Stimulated activated CD8-positive, alpha-beta memory T cell treated with anti-CD3 and anti-CD28 coated beads, Interleukin-12 subunit alpha, Interleukin-12 subunit beta, amount 100 ng/mL, for 24 hours (primary cell): ENCODE measurements around the gene SYAP1.
"Not testable (repeated sequence)": the region's sequence is repeated elsewhere in the genome, so short reads cannot be mapped to it uniquely, and the experiment has no call there.

Experiments used
- DNase-seq: peaks from one replicate; pipeline ENCODE4 v3.0.0-alpha.2; 2020; ENCODE audit errors: extremely low read depth

The SYAP1 gene

GRCh38 chrX:16725072-16725471 is 5.7 kb downstream of the SYAP1 start:
- no peak for DNase-seq

- not testable (repeated sequence) for DNase-seq
These were observed 7.1 kb downstream of the SYAP1 start for GRCh38 chrX:16726347-16726988.

GRCh38 chrX:16727637-16728036 is 8.2 kb downstream of the SYAP1 start:
- DNase-seq = no peak

- DNase-seq = no peak
These were observed 11.0 kb downstream of the SYAP1 start for GRCh38 chrX:16730450-16730849.

GRCh38 chrX:16733013-16733412 is 13.6 kb downstream of the SYAP1 start:
- no peak for DNase-seq

GRCh38 chrX:16737024-16737423 is 17.6 kb downstream of the SYAP1 start:
- DNase-seq = no peak

- DNase-seq = no peak
These were observed 20.2 kb downstream of the SYAP1 start for GRCh38 chrX:16739574-16739973.

- DNase-seq = no peak
These were observed 24.4 kb downstream of the SYAP1 start for GRCh38 chrX:16743604-16744325.

GRCh38 chrX:16745102-16745501 is 25.7 kb downstream of the SYAP1 start:
- DNase-seq = no peak

GRCh38 chrX:16745659-16746058 is 26.2 kb downstream of the SYAP1 start:
- DNase-seq = no peak

- no peak for DNase-seq
These were observed 29.0 kb downstream of the SYAP1 start for GRCh38 chrX:16748425-16748824.

- DNase-seq = no peak
These were observed 30.7 kb downstream of the SYAP1 start for GRCh38 chrX:16750136-16750535.

- no peak for DNase-seq
These were observed 34.6 kb downstream of the SYAP1 start for GRCh38 chrX:16754019-16754418.

- DNase-seq = no peak
These were observed 37.3 kb downstream of the SYAP1 start for GRCh38 chrX:16756724-16757123.

GRCh38 chrX:16761500-16761899 is 42.1 kb downstream of the SYAP1 start:
- not testable (repeated sequence) for DNase-seq

- DNase-seq = no peak
These were observed 43.2 kb downstream of the SYAP1 start for GRCh38 chrX:16762579-16762978.

GRCh38 chrX:16765594-16765993 is 46.2 kb downstream of the SYAP1 start:
- no peak for DNase-seq

- no peak for DNase-seq
These were observed 51.6 kb downstream of the SYAP1 start for GRCh38 chrX:16770970-16771482.

GRCh38 chrX:16771483-16772398 is 52.3 kb downstream of the SYAP1 start:
- no peak for DNase-seq

GRCh38 chrX:16772460-16772859 is 53.0 kb downstream of the SYAP1 start:
- DNase-seq = no peak

GRCh38 chrX:16774746-16775145 is 55.3 kb downstream of the SYAP1 start:
- DNase-seq = no peak

GRCh38 chrX:16778545-16778944 is 59.1 kb downstream of the SYAP1 start:
- no peak for DNase-seq
